Fibroblast of villous mesenchyme (primary cell): Measurements from ENCODE around the gene KRTAP4-8. TPM values are rescaled to one million over a fixed set of nuclear protein-coding genes. Genes with fewer than 3 reads are reported as not detected.
"Not testable (repeated sequence)": the region's sequence is repeated elsewhere in the genome, so short reads cannot be mapped to it uniquely, and the experiment has no call there.

Source experiments
- DNase-seq: peaks from one replicate; pipeline ENCODE4 v3.0.0-alpha.2; 2010; ENCODE audit warnings: low read depth
- H3K4me3 ChIP-seq: 2 replicates; pipeline ENCODE4 v1.5.1; 2011; ENCODE audit warnings: low read depth, mild to moderate bottlenecking, low read length
- total RNA-seq: library from RNA; depleted of rRNA; stranded (reverse); fragments of >200 nt; gene quantifications from 2 replicates; pipeline ENCODE4 v1.2.3, GENCODE V29; 2012
- TF ChIP-seq, protein P1 (sequence below): IDR thresholded peaks from 2 replicates; pipeline ENCODE4 v1.5.1; 2012; ENCODE audit warnings: low read depth, mild to moderate bottlenecking, low read length; ENCODE audit not compliant: insufficient read depth

Gene KRTAP4-8
- total RNA-seq, 1 donor, result not detected

DNA sequence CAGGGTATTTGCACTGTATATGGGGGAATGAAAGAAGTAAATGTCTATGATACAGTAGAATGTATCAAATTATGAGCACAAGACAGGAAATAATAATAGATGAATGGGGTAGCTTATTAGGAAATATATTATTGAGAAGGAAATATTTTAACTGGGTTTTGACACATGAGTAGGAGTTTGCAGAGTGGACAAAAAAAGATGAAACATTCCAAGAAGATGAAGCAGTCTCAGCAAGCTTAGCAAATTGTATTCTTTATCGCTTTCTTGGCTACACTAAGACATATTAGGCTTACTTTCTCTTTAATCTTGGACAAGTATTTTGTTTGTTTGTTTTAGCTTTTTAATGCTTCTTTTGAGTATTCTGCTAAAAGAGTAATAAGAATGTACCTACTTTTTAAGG is 6.0 kb upstream of the KRTAP4-8 start:
- DNase-seq, result no peak
- TF ChIP-seq, protein P1, sequence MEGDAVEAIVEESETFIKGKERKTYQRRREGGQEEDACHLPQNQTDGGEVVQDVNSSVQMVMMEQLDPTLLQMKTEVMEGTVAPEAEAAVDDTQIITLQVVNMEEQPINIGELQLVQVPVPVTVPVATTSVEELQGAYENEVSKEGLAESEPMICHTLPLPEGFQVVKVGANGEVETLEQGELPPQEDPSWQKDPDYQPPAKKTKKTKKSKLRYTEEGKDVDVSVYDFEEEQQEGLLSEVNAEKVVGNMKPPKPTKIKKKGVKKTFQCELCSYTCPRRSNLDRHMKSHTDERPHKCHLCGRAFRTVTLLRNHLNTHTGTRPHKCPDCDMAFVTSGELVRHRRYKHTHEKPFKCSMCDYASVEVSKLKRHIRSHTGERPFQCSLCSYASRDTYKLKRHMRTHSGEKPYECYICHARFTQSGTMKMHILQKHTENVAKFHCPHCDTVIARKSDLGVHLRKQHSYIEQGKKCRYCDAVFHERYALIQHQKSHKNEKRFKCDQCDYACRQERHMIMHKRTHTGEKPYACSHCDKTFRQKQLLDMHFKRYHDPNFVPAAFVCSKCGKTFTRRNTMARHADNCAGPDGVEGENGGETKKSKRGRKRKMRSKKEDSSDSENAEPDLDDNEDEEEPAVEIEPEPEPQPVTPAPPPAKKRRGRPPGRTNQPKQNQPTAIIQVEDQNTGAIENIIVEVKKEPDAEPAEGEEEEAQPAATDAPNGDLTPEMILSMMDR, result no peak
- no peak overlapping the region for H3K4me3 ChIP-seq

DNA sequence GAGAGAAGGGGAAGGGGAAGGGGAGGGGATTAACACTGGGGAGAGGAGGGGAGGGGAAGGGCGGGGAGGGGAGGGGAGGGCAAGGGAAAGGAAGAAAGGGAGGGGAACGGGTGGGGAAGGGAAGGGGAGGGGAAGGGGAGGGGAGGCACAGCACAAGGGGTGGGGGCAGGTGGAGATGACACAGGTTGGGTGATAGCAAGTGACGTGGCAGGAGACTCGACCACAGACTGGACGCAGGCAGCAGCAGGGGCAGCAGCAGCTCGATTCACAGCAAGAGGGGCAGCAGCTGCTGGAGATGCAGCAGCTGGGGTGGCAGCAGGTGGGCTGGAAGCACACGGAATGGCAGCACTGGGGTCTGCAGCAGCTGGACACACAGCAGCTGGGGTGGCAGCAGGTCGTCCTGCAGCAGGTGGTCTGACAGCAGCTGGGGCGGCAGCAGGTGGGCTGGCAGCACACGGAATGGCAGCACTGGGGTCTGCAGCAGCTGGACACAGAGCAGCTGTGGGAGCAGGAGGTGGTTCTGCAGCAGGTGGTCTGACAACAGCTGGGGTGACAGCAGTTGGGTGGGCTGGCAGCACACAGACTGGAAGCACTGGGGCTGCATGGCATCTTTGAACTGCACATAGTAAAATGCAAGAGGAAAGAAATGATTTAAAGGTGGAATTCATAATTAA is 3.8 kb upstream of the KRTAP4-8 start, which contains the start of gene KRTAP4-16:
Gene KRTAP4-16, minus strand, starts transcription at position 624 of the 674 bp plus-strand sequence. Its CDS starts 0 bp downstream, at position 624.
- no peak within 1 kb of the TSS for H3K4me3 ChIP-seq
- DNase-seq, result no peak
- TF ChIP-seq, protein P1, result no peak

DNA sequence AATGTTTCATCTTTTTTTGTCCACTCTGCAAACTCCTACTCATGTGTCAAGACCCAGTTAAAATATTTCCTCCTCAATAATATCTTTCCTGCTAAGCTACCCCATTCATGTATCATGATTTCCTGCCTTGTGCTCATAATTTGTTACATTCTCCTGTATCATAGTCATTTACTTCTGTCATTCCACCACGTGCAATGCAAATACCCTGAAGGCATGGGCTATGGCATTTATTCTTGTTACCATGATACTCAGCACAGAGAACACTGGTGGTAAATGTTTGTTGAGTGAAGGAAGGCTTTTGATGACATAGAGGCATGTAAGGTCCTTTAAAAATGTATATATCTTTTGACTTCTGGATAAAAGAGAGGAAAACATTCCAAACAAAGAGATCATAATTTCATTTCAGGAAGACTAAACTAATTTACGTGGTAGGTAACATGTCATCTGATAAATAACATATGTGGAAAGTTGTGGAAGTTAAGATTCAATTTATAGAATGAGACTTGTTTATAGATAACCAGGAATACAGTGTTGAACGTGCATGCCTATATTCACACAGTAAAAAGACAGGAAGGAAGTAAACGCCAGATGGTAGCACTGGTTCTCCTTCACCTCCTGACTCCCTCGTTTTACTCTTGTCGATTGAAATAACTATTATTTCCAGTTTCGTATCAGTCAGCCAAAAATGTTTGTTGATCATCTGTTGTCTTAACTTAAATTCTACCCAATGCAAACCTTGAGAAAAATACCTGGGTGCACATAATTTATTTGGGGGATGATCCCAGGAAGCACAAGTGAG is 1.9 kb upstream of the KRTAP4-8 start:
- H3K4me3 ChIP-seq, result not testable (repeated sequence)
- peak; percentile 8 for DNase-seq

DNA sequence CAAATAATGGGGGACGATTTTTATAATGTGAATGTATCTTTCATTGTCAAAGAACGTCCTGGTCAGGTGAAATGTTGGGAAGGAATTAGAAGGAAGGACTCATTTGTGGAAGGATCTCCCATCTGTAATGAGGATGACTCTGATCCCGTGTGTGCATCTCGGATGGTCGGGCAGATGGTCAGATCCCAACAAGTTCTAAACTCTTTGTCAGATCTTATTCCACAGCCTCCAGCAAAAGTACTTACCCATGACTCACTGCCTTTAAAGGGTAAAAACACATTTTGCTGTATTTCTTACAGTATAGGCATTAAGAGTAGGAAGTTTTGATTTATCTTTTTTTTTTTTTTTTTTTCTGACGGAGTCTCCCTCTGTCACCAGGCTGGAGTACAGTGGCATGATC is 539 bp upstream of the KRTAP4-8 start:
- peak; percentile 8 for DNase-seq
- TF ChIP-seq, protein P1, result no peak
- H3K4me3 ChIP-seq, result no peak overlapping the region

DNA sequence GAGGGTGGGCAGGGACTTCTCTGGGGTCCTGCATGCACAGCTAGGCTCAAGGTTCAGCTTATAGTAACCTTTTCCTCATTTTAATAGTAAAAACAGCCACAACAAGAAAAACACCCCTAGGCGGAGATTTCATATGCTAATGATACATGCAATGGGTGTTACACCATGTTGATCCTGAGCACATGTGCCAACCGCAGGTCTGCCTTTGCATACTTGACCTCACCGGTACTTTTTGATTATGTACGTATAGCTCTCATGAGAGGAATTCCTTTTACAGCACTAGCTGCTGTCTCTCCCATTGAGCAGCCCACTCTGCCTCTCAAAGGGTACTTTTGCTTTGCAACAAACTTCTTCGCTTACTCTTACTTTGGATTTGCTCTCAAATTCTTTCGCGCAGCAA is 1.9 kb downstream of the KRTAP4-8 start:
- H3K4me3 ChIP-seq, result no peak overlapping the region
- DNase-seq, result no peak
- TF ChIP-seq, protein P1, result no peak

DNA sequence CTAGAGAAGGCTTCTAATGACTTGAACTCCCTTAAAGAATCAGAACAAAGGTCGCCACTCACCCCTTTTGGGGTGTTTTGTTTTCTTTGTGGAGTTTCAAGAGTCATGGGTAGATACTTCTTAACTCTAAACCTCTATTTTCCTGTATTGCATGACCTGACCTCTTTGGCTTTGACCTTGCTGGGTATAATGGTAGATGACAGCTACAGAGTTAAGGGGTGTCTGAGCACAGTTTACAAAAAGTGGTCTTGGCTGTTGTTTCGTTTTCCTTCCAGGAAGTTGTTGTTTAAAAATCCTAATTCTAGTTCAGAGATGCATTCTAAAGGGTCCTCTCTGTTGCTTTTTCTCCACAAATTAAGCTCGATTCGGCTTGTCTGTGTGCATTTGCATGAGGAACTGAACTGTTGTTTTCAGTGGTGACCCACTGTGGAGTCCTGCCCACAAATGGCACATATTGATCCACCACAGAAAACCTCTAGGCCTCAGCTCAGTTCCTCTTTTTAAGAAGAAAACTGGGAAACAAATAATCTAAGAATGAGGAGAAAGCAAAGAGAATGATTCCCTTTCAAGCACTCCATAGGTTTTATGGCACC is 9.1 kb downstream of the KRTAP4-8 start:
- DNase-seq, H3K4me3 ChIP-seq: not testable (repeated sequence)

DNA sequence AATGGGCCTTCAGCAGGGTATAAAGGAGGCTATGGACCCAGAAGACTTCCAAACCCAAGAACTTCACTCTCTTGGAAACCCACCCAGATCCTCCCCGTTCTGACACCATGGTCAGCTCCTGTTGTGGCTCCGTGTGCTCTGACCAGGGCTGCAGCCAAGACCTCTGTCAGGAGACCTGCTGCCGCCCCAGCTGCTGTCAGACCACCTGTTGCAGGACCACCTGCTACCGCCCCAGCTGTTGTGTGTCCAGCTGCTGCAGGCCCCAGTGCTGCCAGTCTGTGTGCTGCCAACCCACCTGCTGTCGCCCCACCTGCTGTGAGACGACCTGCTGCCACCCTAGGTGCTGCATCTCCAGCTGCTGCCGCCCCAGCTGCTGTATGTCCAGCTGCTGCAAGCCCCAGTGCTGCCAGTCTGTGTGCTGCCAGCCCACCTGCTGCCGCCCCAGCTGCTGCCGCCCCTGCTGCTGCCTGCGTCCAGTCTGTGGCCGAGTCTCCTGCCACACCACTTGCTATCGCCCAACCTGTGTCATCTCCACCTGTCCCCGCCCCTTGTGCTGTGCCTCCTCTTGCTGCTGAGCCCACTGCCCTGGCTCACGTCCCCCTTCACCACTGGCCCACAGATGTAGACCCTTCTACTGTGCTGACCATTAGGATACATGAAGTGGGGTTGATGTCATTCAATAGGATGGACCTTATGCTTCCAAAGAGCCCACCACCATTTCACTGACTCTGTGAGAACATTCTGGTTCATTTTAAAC is 13.7 kb downstream of the KRTAP4-8 start, which contains the start of gene KRTAP4-7:
Gene KRTAP4-7, plus strand, starts transcription at position 51 of the 757 bp plus-strand sequence. Its CDS starts 57 bp downstream, at position 108.
- not testable (repeated sequence) for DNase-seq, H3K4me3 ChIP-seq

DNA sequence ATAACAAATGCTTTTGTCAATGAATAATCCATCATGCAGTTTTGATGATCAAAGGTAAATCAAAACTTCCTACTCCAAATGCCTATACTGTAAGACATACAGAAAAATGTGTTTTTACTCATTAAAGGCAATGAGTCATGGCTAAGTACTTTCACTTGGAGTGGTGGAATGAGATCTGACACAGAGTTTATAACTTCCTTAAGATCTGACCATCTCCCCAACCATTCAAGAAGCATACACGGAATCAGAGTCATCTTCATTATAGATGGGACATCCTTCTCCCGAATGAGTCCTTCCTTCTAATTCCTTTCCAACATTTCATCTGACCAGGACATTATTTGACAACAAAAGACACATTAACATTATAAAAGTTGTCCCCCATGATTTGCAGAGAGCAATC is 14.5 kb downstream of the KRTAP4-8 start:
- not testable (repeated sequence) for H3K4me3 ChIP-seq, DNase-seq
